Suprapubic skin (tissue), 4 donors: ENCODE data around the gene CSRNP3.

Experiments
- CTCF ChIP-seq, 2 donors: fragments of 200-600 bp in 1 of 2; fragments of 450-650 bp in 1 of 2; sonication (generic) in 1 of 2; IDR thresholded peaks; one replicate each; pipeline ENCODE4 v1.5.1; 2016 to 2019; ENCODE audit warnings: antibody characterized with exemption in 2 of 2, mild to moderate bottlenecking in 1 of 2, moderate library complexity in 1 of 2
- EP300 ChIP-seq: sonication (generic); formaldehyde crosslinking; IDR thresholded peaks from one replicate; pipeline ENCODE4 v1.6.1; 2017; ENCODE audit warnings: antibody characterized with exemption
- POLR2A ChIP-seq, 2 donors: fragments of 450-650 bp; IDR thresholded peaks; one replicate each; pipeline ENCODE4 v1.6.1; 2017; ENCODE audit warnings: antibody characterized with exemption in 2 of 2, mild to moderate bottlenecking in 2 of 2, moderate library complexity in 2 of 2
- POLR2AphosphoS5 ChIP-seq, 3 donors: sonication (generic); formaldehyde crosslinking; IDR thresholded peaks; one replicate each; pipeline ENCODE4 v1.6.1; 2017; ENCODE audit warnings: antibody characterized with exemption in 3 of 3

GRCh38 chr2:165462443-165462842 is 7.1 kb upstream of the CSRNP3 start:
- no peak for TF ChIP-seq CTCF (IDR thresholded peaks at IDR 0.05)
- no peak for TF ChIP-seq POLR2A (IDR thresholded peaks at IDR 0.05)
- no peak for TF ChIP-seq POLR2AphosphoS5 (IDR thresholded peaks at IDR 0.05)
- TF ChIP-seq EP300: no peak
